GM12892 (cell line): ENCODE measurements around the gene PRR12.

Experiments
- POLR2A ChIP-seq: IDR thresholded peaks from 2 replicates; pipeline ENCODE4 v1.6.1; 2011; ENCODE audit warnings: low read depth, low read length, control low read depth
- POLR2AphosphoS5 ChIP-seq: IDR thresholded peaks from 2 replicates; pipeline ENCODE4 v1.6.1; 2011; ENCODE audit warnings: low read depth, low read length, control low read depth
- TAF1 ChIP-seq: IDR thresholded peaks from 2 replicates; pipeline ENCODE4 v1.6.1; 2011; ENCODE audit warnings: low read depth, mild to moderate bottlenecking, control low read depth, low read length, borderline replicate concordance

- TF ChIP-seq POLR2AphosphoS5 (no peak), TAF1 (no peak), POLR2A (no peak)
Observed at GRCh38 chr19:49559443-49559842, 31.5 kb upstream of the PRR12 start.
